ENCODE results near the gene C1orf21. TPM values are rescaled to one million over a fixed set of nuclear protein-coding genes. Genes with fewer than 3 reads are reported as not detected.
A peak's percentile ranks its signal among the peaks of the same experiment; 100 is the strongest.
"Not testable (repeated sequence)": the region's sequence is repeated elsewhere in the genome, so short reads cannot be mapped to it uniquely, and the experiment has no call there.

Gene C1orf21
- total RNA-seq: 5.7 to 15.6 TPM (median 15.5 TPM) in 3 replicates
- long read RNA-seq, full-length matches to known transcripts: 13 of 13 reads
- long read RNA-seq, partial matches to known transcripts: 0 of 13 reads
- long read RNA-seq, other reads (novel, unspliced or antisense): 0 of 13 reads

GRCh38 chr1:184386312-184387068 lies at the start of gene C1orf21:
TSS of gene C1orf21 (plus strand) at chr1:184387029. CDS start at chr1:184477510, 90,481 bp downstream.
- no peak for TF ChIP-seq CTCF (IDR thresholded peaks at IDR 0.05)
- no peaks in the 10 kb centered on the region for H3K9me3 Mint-ChIP-seq (ENCODE audit: low read depth)
- peak within 1 kb of the TSS; percentile 89 for H3K27ac Mint-ChIP-seq (ENCODE audit: unreplicated experiment)
- no peaks in the 10 kb centered on the region for H3K27me3 Mint-ChIP-seq (ENCODE audit: low read depth)
- H3K4me1 Mint-ChIP-seq (ENCODE audit: low read depth): peaks cover 27% of the 10 kb centered on the region
- peak; percentile 94 for DNase-seq (ENCODE audit: low spot score)
- peak within 1 kb of the TSS; percentile 89 for H3K4me3 Mint-ChIP-seq (ENCODE audit: unreplicated experiment)
- no peaks in the 10 kb centered on the region for H3K36me3 Mint-ChIP-seq (ENCODE audit: low read depth)

GRCh38 chr1:184337865-184338264 lies 49.0 kb upstream of the C1orf21 start:
- H3K27ac Mint-ChIP-seq (ENCODE audit: unreplicated experiment); H3K4me1 Mint-ChIP-seq (ENCODE audit: low read depth): not testable (repeated sequence)

GRCh38 chr1:184340984-184341383 lies 45.8 kb upstream of the C1orf21 start:
- no peak for DNase-seq (ENCODE audit: low spot score)
- H3K9me3 Mint-ChIP-seq (ENCODE audit: low read depth): peaks cover 14% of the 10 kb centered on the region
- no peaks in the 10 kb centered on the region for H3K4me1 Mint-ChIP-seq (ENCODE audit: low read depth)
- H3K27me3 Mint-ChIP-seq (ENCODE audit: low read depth): no peaks in the 10 kb centered on the region
- TF ChIP-seq CTCF (IDR thresholded peaks at IDR 0.05): peak; percentile 34
- H3K27ac Mint-ChIP-seq (ENCODE audit: unreplicated experiment): no peak overlapping the region
- peaks cover 6% of the 10 kb centered on the region for H3K36me3 Mint-ChIP-seq (ENCODE audit: low read depth)
- H3K4me3 Mint-ChIP-seq (ENCODE audit: unreplicated experiment): no peak overlapping the region

More at GRCh38 chr1:184337865-184338264, 49.0 kb upstream of the C1orf21 start:
- not testable (repeated sequence) for H3K27me3 Mint-ChIP-seq (ENCODE audit: low read depth); H3K4me3 Mint-ChIP-seq (ENCODE audit: unreplicated experiment); H3K9me3 Mint-ChIP-seq (ENCODE audit: low read depth); DNase-seq (ENCODE audit: low spot score); H3K36me3 Mint-ChIP-seq (ENCODE audit: low read depth)

GRCh38 chr1:184350573-184350972 lies 36.3 kb upstream of the C1orf21 start:
- Mint-ChIP-seq H3K27ac (ENCODE audit: unreplicated experiment) (no peak overlapping the region), H3K9me3 (ENCODE audit: low read depth) (no peaks in the 10 kb centered on the region), H3K4me3 (ENCODE audit: unreplicated experiment) (no peak overlapping the region), H3K36me3 (ENCODE audit: low read depth) (no peaks in the 10 kb centered on the region), H3K4me1 (ENCODE audit: low read depth) (peaks cover 4% of the 10 kb centered on the region), H3K27me3 (ENCODE audit: low read depth) (no peaks in the 10 kb centered on the region)
- no peak for TF ChIP-seq CTCF (IDR thresholded peaks at IDR 0.05)
- DNase-seq (ENCODE audit: low spot score): no peak

GRCh38 chr1:184351416-184351975 lies 35.3 kb upstream of the C1orf21 start:
- H3K4me3 Mint-ChIP-seq (ENCODE audit: unreplicated experiment): no peak overlapping the region
- H3K36me3 Mint-ChIP-seq (ENCODE audit: low read depth): no peaks in the 10 kb centered on the region
- no peaks in the 10 kb centered on the region for H3K27me3 Mint-ChIP-seq (ENCODE audit: low read depth)

More at GRCh38 chr1:184351416-184351975, 35.3 kb upstream of the C1orf21 start:
- DNase-seq (ENCODE audit: low spot score): no peak
- Mint-ChIP-seq H3K27ac (ENCODE audit: unreplicated experiment) (no peak overlapping the region), H3K9me3 (ENCODE audit: low read depth) (no peaks in the 10 kb centered on the region), H3K4me1 (ENCODE audit: low read depth) (peaks cover 4% of the 10 kb centered on the region)
- no peak for TF ChIP-seq CTCF (IDR thresholded peaks at IDR 0.05)
